NB4 (cell line): ENCODE data around the gene GNAO1.

ENCODE experiments used
- DNase-seq: peaks from one replicate; pipeline ENCODE4 v3.0.0; 2010; ENCODE audit warnings: low read depth
- H3K4me3 ChIP-seq: one replicate; pipeline ENCODE4 v1.5.1; 2011; ENCODE audit warnings: mild to moderate bottlenecking, low read depth, low read length, moderate library complexity
- MAX ChIP-seq: IDR thresholded peaks from 2 replicates; pipeline ENCODE4 v1.6.1; 2011; ENCODE audit warnings: low read depth, low read length
- MYC ChIP-seq: IDR thresholded peaks from 2 replicates; pipeline ENCODE4 v1.6.1; 2011; ENCODE audit warnings: low read depth, low read length
- POLR2A ChIP-seq: IDR thresholded peaks from 2 replicates; pipeline ENCODE4 v1.6.1; 2011; ENCODE audit warnings: mild to moderate bottlenecking; ENCODE audit not compliant: insufficient read length; ENCODE audit errors: extremely low read depth
- TF ChIP-seq, protein P1 (sequence below): IDR thresholded peaks from one replicate; pipeline ENCODE4 v1.5.1; 2012; ENCODE audit warnings: low read depth, low read length

Gene GNAO1

DNA sequence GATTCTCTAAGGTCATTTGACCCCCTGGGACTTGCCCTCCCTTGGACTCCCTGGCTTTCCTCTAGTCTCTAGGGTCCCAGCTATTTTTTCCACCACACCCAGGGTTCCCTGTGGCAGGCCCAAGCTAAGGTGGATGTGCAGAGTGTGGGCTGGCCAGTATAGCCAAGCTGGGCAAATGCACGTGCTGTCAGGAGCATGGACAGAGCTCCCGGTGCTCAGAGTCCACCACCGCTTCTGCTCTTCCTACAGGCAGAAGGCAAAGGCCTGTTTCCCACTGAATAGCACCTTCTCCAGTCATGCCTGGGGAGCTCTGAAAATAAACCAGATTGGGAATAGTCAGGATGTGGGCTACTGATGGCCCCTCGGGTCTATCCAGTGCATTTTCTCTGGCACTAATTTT, 53.3 kb downstream of the GNAO1 start:
- no peak for DNase-seq
- no peak overlapping the region for H3K4me3 ChIP-seq
- TF ChIP-seq POLR2A (no peak), MAX (no peak), MYC (no peak)
- TF ChIP-seq, protein P1, sequence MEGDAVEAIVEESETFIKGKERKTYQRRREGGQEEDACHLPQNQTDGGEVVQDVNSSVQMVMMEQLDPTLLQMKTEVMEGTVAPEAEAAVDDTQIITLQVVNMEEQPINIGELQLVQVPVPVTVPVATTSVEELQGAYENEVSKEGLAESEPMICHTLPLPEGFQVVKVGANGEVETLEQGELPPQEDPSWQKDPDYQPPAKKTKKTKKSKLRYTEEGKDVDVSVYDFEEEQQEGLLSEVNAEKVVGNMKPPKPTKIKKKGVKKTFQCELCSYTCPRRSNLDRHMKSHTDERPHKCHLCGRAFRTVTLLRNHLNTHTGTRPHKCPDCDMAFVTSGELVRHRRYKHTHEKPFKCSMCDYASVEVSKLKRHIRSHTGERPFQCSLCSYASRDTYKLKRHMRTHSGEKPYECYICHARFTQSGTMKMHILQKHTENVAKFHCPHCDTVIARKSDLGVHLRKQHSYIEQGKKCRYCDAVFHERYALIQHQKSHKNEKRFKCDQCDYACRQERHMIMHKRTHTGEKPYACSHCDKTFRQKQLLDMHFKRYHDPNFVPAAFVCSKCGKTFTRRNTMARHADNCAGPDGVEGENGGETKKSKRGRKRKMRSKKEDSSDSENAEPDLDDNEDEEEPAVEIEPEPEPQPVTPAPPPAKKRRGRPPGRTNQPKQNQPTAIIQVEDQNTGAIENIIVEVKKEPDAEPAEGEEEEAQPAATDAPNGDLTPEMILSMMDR, result no peak

- TF ChIP-seq POLR2A (no peak), MAX (no peak), MYC (no peak)
- TF ChIP-seq, protein P1, result no peak
- no peak overlapping the region for H3K4me3 ChIP-seq
- no peak for DNase-seq
These were observed 53.9 kb downstream of the GNAO1 start for GRCh38 chr16:56245197-56245596.

- no peak for DNase-seq
- TF ChIP-seq POLR2A (no peak), MYC (no peak), MAX (no peak)
- TF ChIP-seq, protein P1, result no peak
- H3K4me3 ChIP-seq, result no peak overlapping the region
These were observed 54.9 kb downstream of the GNAO1 start for GRCh38 chr16:56246051-56246817.

DNA sequence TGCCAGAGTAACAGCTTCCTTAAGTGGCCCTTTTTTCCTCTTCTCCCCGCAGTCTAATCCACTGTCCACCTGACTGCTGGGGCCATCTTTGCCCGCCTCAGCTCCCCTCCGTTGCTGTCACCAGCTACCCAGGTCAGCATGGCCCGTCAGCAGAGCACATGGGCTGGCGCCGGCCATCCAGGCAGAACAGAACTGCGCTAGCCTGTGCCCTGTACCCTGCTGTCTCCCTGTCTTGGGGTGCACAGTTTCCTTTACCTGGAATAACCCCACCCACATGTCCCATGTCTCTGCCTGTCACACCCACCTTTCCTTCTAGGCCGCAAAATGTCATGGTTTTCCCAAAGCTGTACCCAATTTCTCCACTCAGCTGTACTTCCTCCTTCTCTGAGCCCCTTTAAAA, 55.7 kb downstream of the GNAO1 start:
- DNase-seq, result no peak
- TF ChIP-seq MYC (no peak), MAX (no peak), POLR2A (no peak)
- TF ChIP-seq, protein P1, result no peak
- no peak overlapping the region for H3K4me3 ChIP-seq

- DNase-seq, result no peak
- no peak for TF ChIP-seq MAX
- TF ChIP-seq, protein P1, result no peak
- TF ChIP-seq POLR2A, result no peak
- TF ChIP-seq MYC, result no peak
- H3K4me3 ChIP-seq, result no peak overlapping the region
These were observed 56.5 kb downstream of the GNAO1 start for GRCh38 chr16:56247808-56248207.
